AG09309 (cell line): ENCODE data around the gene CHRNA1.
A peak's percentile ranks its signal among the peaks of the same experiment; 100 is the strongest.

Source experiments
- DNase-seq: peaks from one replicate; pipeline ENCODE4 v3.0.0-alpha.2; 2010; ENCODE audit warnings: low read depth
- H3K4me3 ChIP-seq: 2 replicates; pipeline ENCODE4 v1.5.1; 2011; ENCODE audit warnings: mild to moderate bottlenecking, low read depth, low read length, moderate library complexity; ENCODE audit not compliant: control insufficient read depth
- TF ChIP-seq, protein P1 (sequence below): IDR thresholded peaks from 2 replicates; pipeline ENCODE4 v1.5.1; 2011; ENCODE audit warnings: mild to moderate bottlenecking, low read depth, low read length, inconsistent platforms; ENCODE audit not compliant: insufficient read depth, control insufficient read depth; ENCODE audit errors: missing control alignments

Gene CHRNA1

DNA sequence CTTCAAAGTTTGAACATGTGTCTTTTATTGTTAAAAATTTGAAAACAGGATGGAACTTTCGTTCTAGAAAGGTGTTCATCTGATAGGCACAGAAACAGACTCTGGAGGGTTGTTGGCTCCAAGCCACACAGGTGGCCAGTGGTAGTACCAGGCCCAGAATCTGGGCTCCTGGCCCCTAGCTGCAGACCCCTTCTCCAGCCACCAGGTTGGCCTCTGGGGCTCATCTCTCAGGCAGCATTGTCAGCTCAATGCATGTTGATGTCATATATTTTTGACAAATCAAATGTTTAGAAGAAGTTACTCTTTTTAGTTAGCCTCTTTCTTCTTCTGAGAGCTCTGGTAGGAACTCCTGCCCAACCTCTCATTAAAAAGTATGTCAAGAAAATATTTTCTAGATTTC, 34.5 kb upstream of the CHRNA1 start:
- TF ChIP-seq, protein P1, sequence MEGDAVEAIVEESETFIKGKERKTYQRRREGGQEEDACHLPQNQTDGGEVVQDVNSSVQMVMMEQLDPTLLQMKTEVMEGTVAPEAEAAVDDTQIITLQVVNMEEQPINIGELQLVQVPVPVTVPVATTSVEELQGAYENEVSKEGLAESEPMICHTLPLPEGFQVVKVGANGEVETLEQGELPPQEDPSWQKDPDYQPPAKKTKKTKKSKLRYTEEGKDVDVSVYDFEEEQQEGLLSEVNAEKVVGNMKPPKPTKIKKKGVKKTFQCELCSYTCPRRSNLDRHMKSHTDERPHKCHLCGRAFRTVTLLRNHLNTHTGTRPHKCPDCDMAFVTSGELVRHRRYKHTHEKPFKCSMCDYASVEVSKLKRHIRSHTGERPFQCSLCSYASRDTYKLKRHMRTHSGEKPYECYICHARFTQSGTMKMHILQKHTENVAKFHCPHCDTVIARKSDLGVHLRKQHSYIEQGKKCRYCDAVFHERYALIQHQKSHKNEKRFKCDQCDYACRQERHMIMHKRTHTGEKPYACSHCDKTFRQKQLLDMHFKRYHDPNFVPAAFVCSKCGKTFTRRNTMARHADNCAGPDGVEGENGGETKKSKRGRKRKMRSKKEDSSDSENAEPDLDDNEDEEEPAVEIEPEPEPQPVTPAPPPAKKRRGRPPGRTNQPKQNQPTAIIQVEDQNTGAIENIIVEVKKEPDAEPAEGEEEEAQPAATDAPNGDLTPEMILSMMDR, result no peak
- no peak for DNase-seq
- no peak overlapping the region for H3K4me3 ChIP-seq

DNA sequence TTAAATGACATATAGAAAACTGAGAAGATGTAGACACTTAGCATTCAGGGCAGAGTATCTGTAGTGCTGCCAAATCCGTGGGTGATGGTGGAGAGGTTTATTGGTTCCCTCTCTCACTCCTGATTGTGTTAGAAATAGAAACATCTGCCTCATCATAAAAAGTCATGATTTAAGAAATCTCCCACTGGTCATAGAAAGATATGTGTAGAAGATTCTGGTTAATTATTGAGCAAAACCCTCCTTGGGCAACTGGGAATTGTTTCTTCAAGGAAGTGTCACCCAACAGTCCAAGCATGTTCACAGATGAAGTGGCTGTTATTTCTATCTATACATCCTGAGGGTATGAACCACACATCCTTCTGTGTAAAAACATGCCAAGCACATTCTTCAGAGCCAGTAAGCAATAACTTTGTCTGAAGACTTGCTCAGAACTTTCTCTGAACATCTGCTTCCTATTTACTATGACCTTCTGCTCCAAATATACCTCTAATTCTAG, 33.6 kb upstream of the CHRNA1 start:
- DNase-seq, result peak; percentile 77
- TF ChIP-seq, protein P1, result no peak
- H3K4me3 ChIP-seq, result no peak overlapping the region

DNA sequence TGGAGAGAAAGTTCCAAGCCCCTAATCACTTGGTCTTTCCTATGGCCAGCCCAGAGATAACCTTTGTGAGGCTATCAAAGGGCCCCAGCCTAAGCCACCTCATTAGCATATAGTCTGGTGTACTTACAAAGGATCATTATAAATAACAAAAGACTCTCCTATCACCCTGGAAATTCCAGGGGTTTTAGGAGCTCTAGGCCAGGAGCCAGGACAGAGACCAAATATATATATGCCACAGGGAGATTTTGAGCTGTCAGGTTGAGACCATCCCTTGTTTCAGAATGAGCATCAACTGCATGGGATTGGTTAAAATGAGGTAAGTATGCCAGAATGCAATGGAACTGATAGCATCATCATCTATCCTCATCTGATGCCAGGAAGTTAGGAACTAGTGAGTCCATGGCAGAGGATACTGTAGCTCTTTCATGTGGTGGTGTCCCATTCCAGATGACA, 32.1 kb upstream of the CHRNA1 start:
- DNase-seq, result no peak
- TF ChIP-seq, protein P1, result no peak
- H3K4me3 ChIP-seq, result no peak overlapping the region

DNA sequence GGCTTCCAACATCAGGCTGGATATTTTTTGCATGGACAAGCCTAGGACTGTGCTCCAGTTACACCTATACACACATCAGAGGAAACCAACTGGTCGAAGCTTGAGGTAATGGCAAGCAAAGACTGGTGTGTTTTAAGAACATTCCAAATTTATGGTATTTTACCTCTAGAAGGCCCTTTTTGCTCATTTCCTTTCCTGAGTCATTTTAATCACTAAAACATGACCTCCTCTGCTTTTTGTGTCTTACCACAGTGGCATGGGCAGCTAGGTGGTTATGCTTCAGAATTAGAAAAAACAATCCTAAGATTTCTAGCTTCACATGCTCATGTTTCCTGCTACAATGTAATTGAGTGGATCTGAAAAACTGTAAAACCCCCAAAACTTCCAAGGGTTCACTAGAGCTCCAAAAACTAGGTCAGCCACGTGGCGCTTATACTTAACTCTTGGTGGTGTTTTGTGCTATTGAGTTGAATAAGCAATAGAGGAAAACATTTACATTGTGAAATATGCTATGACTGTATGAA, 30.6 kb upstream of the CHRNA1 start:
- no peak overlapping the region for H3K4me3 ChIP-seq
- DNase-seq, result no peak
- TF ChIP-seq, protein P1, result no peak

DNA sequence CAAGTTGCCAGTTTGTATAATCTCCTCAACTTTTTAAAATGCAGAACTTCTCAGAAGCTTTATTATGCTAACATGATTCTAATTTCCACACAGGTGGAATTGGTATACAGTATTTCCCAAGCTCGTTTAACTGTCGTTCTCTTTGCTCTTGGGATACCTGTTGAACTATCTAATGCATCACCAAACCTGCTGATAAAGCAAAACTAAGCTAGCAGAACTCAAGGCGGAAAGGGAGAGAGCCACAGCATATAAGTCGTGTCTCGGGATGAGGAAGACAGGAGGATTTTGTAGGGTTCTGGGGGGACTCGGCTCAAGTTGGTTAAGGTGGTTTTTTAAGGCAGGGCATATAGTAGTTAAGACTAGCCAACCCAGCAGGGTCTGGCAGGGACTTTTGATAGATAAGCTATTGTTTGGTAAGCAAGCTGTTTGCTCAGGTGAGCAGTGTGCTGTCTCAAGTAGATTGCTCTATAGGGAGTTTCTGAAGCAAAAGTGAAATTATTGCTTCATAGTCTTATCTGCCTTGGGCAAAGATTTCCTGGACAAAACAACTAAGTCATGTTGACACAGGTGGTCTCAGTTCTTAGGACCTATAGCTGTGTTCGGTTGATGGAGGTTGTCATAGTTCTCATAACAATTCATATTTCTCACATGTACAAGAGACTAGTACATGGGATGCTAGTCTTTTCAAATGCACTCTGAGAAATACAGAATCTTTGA, 28.2 kb upstream of the CHRNA1 start:
- TF ChIP-seq, protein P1, result no peak
- no peak overlapping the region for H3K4me3 ChIP-seq
- DNase-seq, result no peak

DNA sequence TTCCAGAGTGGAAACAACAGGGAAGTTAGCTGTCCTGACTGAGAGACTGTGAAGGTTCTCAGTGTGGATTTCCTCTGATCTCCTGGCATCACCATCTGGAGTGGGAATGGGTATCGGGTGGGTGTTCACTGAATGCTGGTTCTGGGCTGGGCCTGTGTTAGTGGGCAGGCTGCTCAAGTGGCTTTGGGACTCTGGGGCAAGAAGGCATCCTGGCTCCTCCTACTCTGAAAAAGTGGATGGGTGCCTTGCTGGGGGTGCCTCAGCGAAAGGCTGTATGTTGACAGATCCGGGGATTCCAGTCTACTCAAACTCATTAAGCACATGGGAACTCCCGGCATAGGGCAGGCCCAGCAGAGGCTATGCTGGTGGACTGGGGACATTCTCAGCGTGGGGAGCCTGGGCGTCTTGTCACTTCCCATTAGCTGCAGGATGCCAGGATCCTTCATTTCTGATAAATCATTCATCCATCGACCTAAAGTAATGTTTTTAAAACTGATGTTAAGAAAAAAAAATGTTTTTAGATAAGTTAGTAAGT, 27.5 kb upstream of the CHRNA1 start:
- TF ChIP-seq, protein P1, result no peak
- no peak overlapping the region for H3K4me3 ChIP-seq
- no peak for DNase-seq

DNA sequence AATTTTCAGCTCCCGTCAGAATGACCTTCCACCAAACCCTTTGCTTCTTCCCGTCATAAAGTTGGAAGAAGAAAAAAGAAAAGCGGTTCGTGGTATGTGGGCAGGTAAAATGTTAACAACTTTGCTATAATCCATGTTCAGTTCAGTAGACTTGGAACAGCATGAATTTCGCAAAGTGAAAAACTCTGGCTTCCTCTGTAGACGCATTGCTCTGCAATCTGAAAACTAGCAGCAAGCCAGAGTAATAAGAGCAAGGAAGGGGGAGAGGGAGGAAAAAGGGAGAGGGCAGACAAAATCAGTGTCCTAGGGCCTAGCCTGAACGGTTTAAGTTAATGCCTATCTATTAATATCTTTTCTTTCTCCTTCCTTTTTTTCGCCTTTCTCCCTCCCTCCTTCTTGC, 26.7 kb upstream of the CHRNA1 start:
- TF ChIP-seq, protein P1, result no peak
- no peak for DNase-seq
- H3K4me3 ChIP-seq, result no peak overlapping the region
